Esophagus squamous epithelium (tissue), 5 donors: ENCODE measurements around the gene CNKSR3. TPM values are rescaled to one million over a fixed set of nuclear protein-coding genes. Genes with fewer than 3 reads are reported as not detected.

Experiments used
- DNase-seq: peaks from one replicate; lab custom pipeline; 2025; lab: John Stamatoyannopoulos, UW
- H3K27ac ChIP-seq, 4 donors: fragments of 200-600 bp; sonication (generic); one replicate each; pipeline ENCODE4 v1.5.1; 2016 to 2019; ENCODE audit warnings: mild to moderate bottlenecking in 1 of 4
- H3K27me3 ChIP-seq, 4 donors: fragments of 200-600 bp; sonication (generic); 1 replicate in 3 of 4; 2 replicates in 1 of 4; pipeline versions ENCODE4 v1.5.1 to v1.6.0; 2017 to 2021; ENCODE audit warnings: antibody characterized with exemption in 1 of 4
- H3K36me3 ChIP-seq, 3 donors: fragments of 200-600 bp; sonication (generic); one replicate each; pipeline ENCODE4 v1.5.1; 2016 to 2019
- H3K4me1 ChIP-seq, 3 donors: fragments of 200-600 bp; sonication (generic); one replicate each; pipeline ENCODE4 v1.5.1; 2017 to 2019
- H3K4me3 ChIP-seq, 4 donors: fragments of 200-600 bp; sonication (generic); 1 replicate in 3 of 4; 2 replicates in 1 of 4; pipeline ENCODE4 v1.5.1; 2016 to 2019; ENCODE audit warnings: mild to moderate bottlenecking in 2 of 4, moderate library complexity in 1 of 4
- H3K9me3 ChIP-seq, 3 donors: fragments of 200-600 bp; sonication (generic); one replicate each; pipeline ENCODE4 v1.5.1; 2016 to 2019
- POLR2A ChIP-seq, 4 donors: fragments of 450-650 bp; IDR thresholded peaks; one replicate each; pipeline ENCODE4 v1.6.1; 2017; ENCODE audit warnings: antibody characterized with exemption in 4 of 4, mild to moderate bottlenecking in 4 of 4, moderate library complexity in 3 of 4
- WGBS, 2 donors: methylation state at CpG; one replicate each; pipeline ENCODE4 v1.1.5; 2018; 5-methylcytosine and 5-hydroxymethylcytosine counted together
- intact Hi-C: fragments of 100-400 bp; cut with DNase I; formaldehyde crosslinking; loops from one replicate; pipeline ENCODE4 v1.15.0; 2022
- total RNA-seq, 4 donors: library from RNA; depleted of rRNA; stranded (reverse); fragments of >200 nt; gene quantifications; one replicate each; pipeline ENCODE4 v1.1.0, GENCODE V29; 2016
- TF ChIP-seq, protein P1 (sequence below), 6 experiments: fragments of 450-650 bp in 4 of 6; fragments of 200-600 bp in 2 of 6; sonication (generic) in 2 of 6; IDR thresholded peaks; one replicate each; pipeline ENCODE4 v1.5.1; 2016 to 2019; ENCODE audit warnings: antibody characterized with exemption in 6 of 6, mild to moderate bottlenecking in 4 of 6, moderate library complexity in 4 of 6
- donor health status: DM: yes; HTN: yes; CAD: no.

Gene CNKSR3
- total RNA-seq, 4 donors from 2014 or later: 10.2 to 18.8 (median 13.8) TPM

DNA sequence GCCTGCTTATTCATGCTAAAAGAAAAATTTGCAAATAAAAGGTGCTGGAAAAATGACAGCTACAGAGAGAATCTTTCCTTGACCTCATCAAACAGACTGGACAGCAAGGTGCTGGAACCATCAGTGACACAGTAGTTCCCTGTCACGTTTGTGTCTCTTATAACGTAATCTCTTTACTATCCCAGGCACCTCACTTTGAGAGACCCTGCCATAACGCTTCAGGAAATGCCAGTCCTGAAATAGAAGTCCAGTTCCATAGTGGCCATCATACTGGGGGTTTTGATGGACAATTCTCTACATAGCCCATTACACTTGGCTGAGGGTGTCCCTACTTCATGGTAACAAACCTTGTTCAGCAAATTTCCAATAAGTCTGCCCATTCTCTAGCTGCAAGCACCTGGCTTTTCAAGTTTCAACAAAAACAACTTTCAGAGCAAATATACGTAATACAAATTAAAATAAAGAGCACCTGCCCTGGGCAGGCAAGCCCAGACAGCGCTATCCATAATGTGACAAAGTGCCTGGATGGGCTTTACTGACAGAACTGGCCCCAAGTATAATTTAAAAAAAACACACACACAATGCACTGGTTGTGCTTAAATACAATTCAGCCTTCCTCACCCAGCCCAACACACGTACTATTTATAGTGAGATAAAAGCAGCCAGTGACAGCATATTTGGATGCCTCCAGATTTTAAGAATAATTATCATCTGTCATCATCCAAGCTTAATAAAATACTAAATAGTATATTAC, 38.7 kb downstream of the CNKSR3 start:
- DNase-seq: no peak
- WGBS, 2 donors: 43% methylated on average over 6 of the region's 6 CpGs
- Histone ChIP-seq H3K36me3 (no peaks in the 10 kb centered on the region), H3K4me3 (no peak overlapping the region), H3K27me3 (no peaks in the 10 kb centered on the region), H3K27ac (peak overlapping the region; percentile 64 to 85 (median 78)), H3K4me1 (peaks cover 0 to 78% (median 21%) of the 10 kb centered on the region in 3 donors), H3K9me3 (peaks cover 0 to 3% (median 0%) of the 10 kb centered on the region in 3 donors)
- intact Hi-C loops: no loop called here
- TF ChIP-seq, protein P1, sequence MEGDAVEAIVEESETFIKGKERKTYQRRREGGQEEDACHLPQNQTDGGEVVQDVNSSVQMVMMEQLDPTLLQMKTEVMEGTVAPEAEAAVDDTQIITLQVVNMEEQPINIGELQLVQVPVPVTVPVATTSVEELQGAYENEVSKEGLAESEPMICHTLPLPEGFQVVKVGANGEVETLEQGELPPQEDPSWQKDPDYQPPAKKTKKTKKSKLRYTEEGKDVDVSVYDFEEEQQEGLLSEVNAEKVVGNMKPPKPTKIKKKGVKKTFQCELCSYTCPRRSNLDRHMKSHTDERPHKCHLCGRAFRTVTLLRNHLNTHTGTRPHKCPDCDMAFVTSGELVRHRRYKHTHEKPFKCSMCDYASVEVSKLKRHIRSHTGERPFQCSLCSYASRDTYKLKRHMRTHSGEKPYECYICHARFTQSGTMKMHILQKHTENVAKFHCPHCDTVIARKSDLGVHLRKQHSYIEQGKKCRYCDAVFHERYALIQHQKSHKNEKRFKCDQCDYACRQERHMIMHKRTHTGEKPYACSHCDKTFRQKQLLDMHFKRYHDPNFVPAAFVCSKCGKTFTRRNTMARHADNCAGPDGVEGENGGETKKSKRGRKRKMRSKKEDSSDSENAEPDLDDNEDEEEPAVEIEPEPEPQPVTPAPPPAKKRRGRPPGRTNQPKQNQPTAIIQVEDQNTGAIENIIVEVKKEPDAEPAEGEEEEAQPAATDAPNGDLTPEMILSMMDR (IDR thresholded peaks at IDR 0.05): no peak
- no peak for TF ChIP-seq POLR2A (IDR thresholded peaks at IDR 0.05)

DNA sequence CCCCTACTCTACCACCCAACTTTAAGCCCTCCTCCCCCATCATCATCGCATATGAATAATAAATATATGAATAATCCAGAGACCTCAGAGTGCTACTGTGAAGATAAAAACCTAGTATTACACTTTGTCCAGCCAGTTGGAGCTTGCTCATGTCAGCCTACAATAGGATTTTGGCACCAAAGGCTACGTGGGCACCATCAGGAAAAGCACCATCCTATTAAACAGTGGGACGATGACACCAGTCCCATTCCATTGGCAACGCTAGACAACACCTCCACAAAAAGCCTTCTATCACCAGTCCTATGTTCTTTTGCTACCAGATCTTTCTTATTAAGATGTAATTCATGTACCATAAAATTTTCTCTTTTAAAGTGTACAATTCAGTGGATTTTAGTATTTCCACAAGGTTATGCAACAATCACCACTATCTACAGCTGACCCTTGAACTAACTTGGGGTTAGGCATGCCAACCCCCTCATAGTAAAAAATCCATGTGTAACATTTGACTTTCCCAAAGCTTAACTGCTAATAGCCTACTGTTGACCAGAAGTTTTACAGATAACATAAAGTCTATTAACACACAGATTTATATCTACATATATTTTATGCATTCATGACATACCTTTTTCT, 41.1 kb downstream of the CNKSR3 start:
- no peaks in the 10 kb centered on the region for H3K27me3 ChIP-seq
- no peak overlapping the region for H3K27ac ChIP-seq
- no peaks in the 10 kb centered on the region for H3K36me3 ChIP-seq
- peaks cover 0 to 3% (median 0%) of the 10 kb centered on the region in 3 donors for H3K9me3 ChIP-seq
- H3K4me1 ChIP-seq: peaks cover 0 to 78% (median 19%) of the 10 kb centered on the region in 3 donors
- H3K4me3 ChIP-seq: no peak overlapping the region
- intact Hi-C loops: no loop called here
- DNase-seq: no peak
- WGBS, 2 donors: 61 to 68% methylated on average over 4 of the region's 4 CpGs
- no peak for TF ChIP-seq POLR2A (IDR thresholded peaks at IDR 0.05)
- TF ChIP-seq, protein P1 (IDR thresholded peaks at IDR 0.05): no peak

- H3K4me1 ChIP-seq: peaks cover 0 to 78% (median 22%) of the 10 kb centered on the region in 3 donors
- intact Hi-C loops: no loop called here
- no peaks in the 10 kb centered on the region for H3K27me3 ChIP-seq
- TF ChIP-seq POLR2A (IDR thresholded peaks at IDR 0.05): no peak
- TF ChIP-seq, protein P1 (IDR thresholded peaks at IDR 0.05): no peak
- H3K27ac ChIP-seq: peak overlapping the region in 1 of 4 donors; percentile 16
- H3K4me3 ChIP-seq: no peak overlapping the region
- WGBS, 2 donors: 66 to 76% methylated on average over 2 to 3 of the region's 3 CpGs
- no peak for DNase-seq
- no peaks in the 10 kb centered on the region for H3K36me3 ChIP-seq
- H3K9me3 ChIP-seq: peaks cover 0 to 3% (median 0%) of the 10 kb centered on the region in 3 donors
These were observed 41.7 kb downstream of the CNKSR3 start for GRCh38 chr6:154468760-154469159.

GRCh38 chr6:154466971-154467679, 43.4 kb downstream of the CNKSR3 start:
- no peak for DNase-seq
- Histone ChIP-seq H3K4me1 (peaks cover 0 to 65% (median 22%) of the 10 kb centered on the region in 3 donors), H3K4me3 (no peak overlapping the region), H3K27ac (peak overlapping the region in 1 of 4 donors; percentile 39), H3K36me3 (no peaks in the 10 kb centered on the region), H3K9me3 (peaks cover 0 to 3% (median 0%) of the 10 kb centered on the region in 3 donors), H3K27me3 (no peaks in the 10 kb centered on the region)
- WGBS, 2 donors: 89 to 96% methylated on average over 9 of the region's 9 CpGs
- intact Hi-C loops: no loop called here
- TF ChIP-seq, protein P1 (IDR thresholded peaks at IDR 0.05): no peak
- TF ChIP-seq POLR2A (IDR thresholded peaks at IDR 0.05): no peak
